GM23338 (cell line): ENCODE results near the gene SYNDIG1. TPM values are rescaled to one million over a fixed set of nuclear protein-coding genes. Genes with fewer than 3 reads are reported as not detected.

Experiments
- ATAC-seq: fragments of 200-7000 bp; cut with Tn5 transposase; 3 replicates; pipeline ENCODE4 v1.9.1; 2020
- DNase-seq: peaks from one replicate; pipeline ENCODE4 v3.0.0-alpha.2; 2015; ENCODE audit warnings: low spot score
- H2AFZ ChIP-seq: fragments of 200-600 bp; sonication (generic); 2 replicates; pipeline ENCODE4 v1.8.0; 2016; ENCODE audit warnings: antibody characterized with exemption, mild to moderate bottlenecking, moderate library complexity
- H3F3A ChIP-seq: fragments of 200-600 bp; sonication (generic); replicated peaks from 2 replicates; pipeline ENCODE4 v1.8.0; 2017; ENCODE audit warnings: antibody characterized with exemption, mixed run types, low read depth
- H3K27ac ChIP-seq: fragments of 200-600 bp; sonication (generic); 2 replicates; pipeline ENCODE4 v1.6.1; 2016; ENCODE audit warnings: low read depth
- H3K27me3 ChIP-seq: fragments of 200-600 bp; sonication (generic); 2 replicates; pipeline ENCODE4 v1.8.0; 2016; ENCODE audit warnings: mild to moderate bottlenecking, mixed run types, moderate library complexity; ENCODE audit not compliant: insufficient read depth
- H3K36me3 ChIP-seq: fragments of 200-600 bp; sonication (generic); 2 replicates; pipeline ENCODE4 v1.8.0; 2016; ENCODE audit warnings: mild to moderate bottlenecking; ENCODE audit not compliant: insufficient read depth
- H3K4me1 ChIP-seq: fragments of 200-600 bp; sonication (generic); 2 replicates; pipeline ENCODE4 v1.8.0; 2016; ENCODE audit warnings: mild to moderate bottlenecking, moderate library complexity; ENCODE audit not compliant: insufficient read depth
- H3K4me2 ChIP-seq: fragments of 200-600 bp; sonication (generic); 2 replicates; pipeline ENCODE4 v1.7.1; 2017; ENCODE audit warnings: mixed run types
- H3K4me3 ChIP-seq: fragments of 200-600 bp; sonication (generic); 2 replicates; pipeline ENCODE4 v1.6.1; 2016; ENCODE audit warnings: mixed run types
- H3K79me2 ChIP-seq: fragments of 200-600 bp; sonication (generic); replicated peaks from 2 replicates; pipeline ENCODE4 v1.8.0; 2017; ENCODE audit warnings: mild to moderate bottlenecking; ENCODE audit not compliant: insufficient read depth
- H3K9me2 ChIP-seq: fragments of 200-600 bp; sonication (generic); 2 replicates; pipeline ENCODE4 v1.8.0; 2017; ENCODE audit not compliant: insufficient read depth
- H4K20me1 ChIP-seq: fragments of 200-600 bp; sonication (generic); replicated peaks from 2 replicates; pipeline ENCODE4 v1.8.0; 2017; ENCODE audit warnings: mild to moderate bottlenecking; ENCODE audit not compliant: insufficient read depth
- H3K27ac Mint-ChIP-seq: 2 replicates; pipeline ENCODE4 v1.8.0; 2020; ENCODE audit warnings: inconsistent platforms, mild to moderate bottlenecking, moderate library complexity, mixed read lengths
- H3K27me3 Mint-ChIP-seq: 3 replicates; pipeline ENCODE4 v1.8.0; 2022; ENCODE audit warnings: low read depth, mild to moderate bottlenecking, moderate library complexity, mixed read lengths, inconsistent platforms; ENCODE audit not compliant: insufficient read depth, poor library complexity
- H3K36me3 Mint-ChIP-seq: 3 replicates; pipeline ENCODE4 v1.8.0; 2021; ENCODE audit warnings: low read depth, mild to moderate bottlenecking, inconsistent platforms, moderate library complexity, mixed read lengths
- H3K4me1 Mint-ChIP-seq: 3 replicates; pipeline ENCODE4 v1.8.0; 2020; ENCODE audit warnings: mild to moderate bottlenecking, inconsistent platforms, mixed read lengths
- H3K4me3 Mint-ChIP-seq: 3 replicates; pipeline ENCODE4 v1.8.0; 2021; ENCODE audit warnings: moderate library complexity, mild to moderate bottlenecking, inconsistent platforms, mixed read lengths
- H3K9me3 Mint-ChIP-seq: 3 replicates; pipeline ENCODE4 v1.8.0; 2020; ENCODE audit warnings: moderate library complexity, mild to moderate bottlenecking, inconsistent platforms, mixed read lengths
- CREB1 ChIP-seq: fragments of 250-450 bp; sonication (Bioruptor Pico); IDR thresholded peaks from 2 replicates; pipeline ENCODE4 v1.5.0; 2020; ENCODE audit warnings: low read depth, mild to moderate bottlenecking, moderate library complexity
- EZH2 ChIP-seq: fragments of 200-600 bp; sonication (generic); IDR thresholded peaks from one replicate; pipeline ENCODE4 v1.8.0; 2017; ENCODE audit warnings: antibody characterized with exemption, mild to moderate bottlenecking, low read depth; ENCODE audit not compliant: unreplicated experiment
- EZH2phosphoT487 ChIP-seq: fragments of 200-600 bp; sonication (generic); IDR thresholded peaks from one replicate; pipeline ENCODE4 v1.8.1; 2018; ENCODE audit warnings: antibody characterized with exemption; ENCODE audit not compliant: unreplicated experiment
- JUNB ChIP-seq: IDR thresholded peaks from one replicate; pipeline ENCODE4 v1.6.1; 2016; ENCODE audit warnings: antibody characterized with exemption; ENCODE audit not compliant: unreplicated experiment
- NANOG ChIP-seq: IDR thresholded peaks from 2 replicates; pipeline ENCODE4 v1.6.1; 2016; ENCODE audit warnings: antibody characterized with exemption, borderline replicate concordance
- POLR2AphosphoS5 ChIP-seq: IDR thresholded peaks from 2 replicates; pipeline ENCODE4 v1.6.1; 2016; ENCODE audit warnings: antibody characterized with exemption, low read depth
- STAT1 ChIP-seq: IDR thresholded peaks from one replicate; pipeline ENCODE4 v1.6.1; 2016; ENCODE audit warnings: antibody characterized with exemption; ENCODE audit not compliant: unreplicated experiment
- ZNF114 ChIP-seq: fragments of 250-450 bp; sonication (Bioruptor Pico); IDR thresholded peaks from 2 replicates; pipeline ENCODE4 v1.5.0; 2020; ENCODE audit warnings: mild to moderate bottlenecking, moderate library complexity
- ZNF331 ChIP-seq: fragments of 250-450 bp; sonication (Bioruptor Pico); IDR thresholded peaks from 2 replicates; pipeline ENCODE4 v1.5.0; 2020; ENCODE audit warnings: low read depth, mild to moderate bottlenecking, moderate library complexity
- polyA plus RNA-seq: library from polyadenylated mRNA; unstranded; fragments of >200 nt; fragmentation: Nextera tagmentation; extraction: Ambion mirVana; gene quantifications from 2 replicates; pipeline ENCODE4 v1.2.1, GENCODE V29; 2016
- total RNA-seq: library from RNA; depleted of rRNA; stranded (reverse); fragments of >200 nt; shearing (Covaris generic); gene quantifications from 2 replicates; pipeline ENCODE4 v1.2.3, GENCODE V29; 2014
- TF ChIP-seq, protein P1 (sequence below): IDR thresholded peaks from one replicate; pipeline ENCODE4 v1.6.1; 2018; ENCODE audit warnings: antibody characterized with exemption; ENCODE audit not compliant: unreplicated experiment
- TF ChIP-seq, protein P2 (sequence below), 2 experiments: fragments of 200-600 bp in 1 of 2; sonication (generic) in 1 of 2; conservative IDR thresholded peaks; 2 replicates each; pipeline versions ENCODE4 v1.5.1 to v1.6.1; 2016 to 2017; ENCODE audit warnings: antibody characterized with exemption in 2 of 2, low read depth in 2 of 2, mild to moderate bottlenecking in 2 of 2, moderate library complexity in 1 of 2
- TF ChIP-seq, protein P3 (sequence below): IDR thresholded peaks from 2 replicates; pipeline ENCODE4 v1.6.1; 2016; ENCODE audit warnings: antibody characterized with exemption
- TF ChIP-seq, protein P4 (sequence below): fragments of 250-450 bp; sonication (Bioruptor Pico); IDR thresholded peaks from 2 replicates; pipeline ENCODE4 v1.5.0; 2020; ENCODE audit warnings: mild to moderate bottlenecking, moderate library complexity

SYNDIG1 gene
- total and polyA plus RNA-seq, 2 experiments from 2014 or later: 2.8 to 4.8 TPM

DNA sequence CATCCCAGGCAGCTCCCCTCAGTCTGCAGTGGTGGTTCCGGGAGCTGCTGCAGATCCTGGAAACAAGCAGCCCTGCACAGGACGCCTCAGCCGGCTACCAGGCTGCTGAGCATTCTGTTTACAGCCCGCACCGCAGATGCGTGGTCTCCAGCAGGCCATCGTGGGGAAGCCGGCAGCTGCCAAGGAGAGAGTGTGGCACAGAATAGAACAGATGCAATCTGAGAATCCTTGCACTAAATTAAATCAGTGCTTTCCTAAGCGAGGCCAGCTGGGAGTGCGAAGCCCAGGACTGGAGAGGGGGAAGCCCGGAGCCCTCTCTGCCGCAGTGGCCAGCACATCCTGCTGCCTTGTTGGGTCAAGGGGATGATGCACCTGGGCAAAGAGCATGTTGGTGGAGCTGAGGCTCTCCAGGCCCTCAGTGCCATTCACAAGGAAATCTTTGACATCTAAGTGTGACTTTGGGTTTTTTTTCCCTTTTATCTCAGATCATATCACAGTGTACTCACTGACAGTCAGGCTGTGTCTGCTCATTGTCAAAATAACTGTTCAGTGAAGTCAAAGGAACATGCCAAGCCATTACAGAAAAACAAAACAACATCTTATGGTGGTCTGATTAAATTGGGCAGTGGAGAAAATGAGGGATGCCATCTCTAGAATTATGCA, 118.1 kb downstream of the SYNDIG1 start:
- no peak overlapping the region for H3K4me3 ChIP-seq
- no peaks in the 10 kb centered on the region for H3K9me2 ChIP-seq
- H3K36me3 ChIP-seq: no peaks in the 10 kb centered on the region
- Mint-ChIP-seq H3K4me3 (no peak overlapping the region), H3K27ac (no peak overlapping the region), H3K27me3 (peaks cover 12% of the 10 kb centered on the region), H3K4me1 (peaks cover 5% of the 10 kb centered on the region), H3K36me3 (no peaks in the 10 kb centered on the region; the same call in 2 of the 3 replicates), H3K9me3 (no peaks in the 10 kb centered on the region)
- H3K4me2 ChIP-seq: no peak overlapping the region
- H3K27ac ChIP-seq: no peak overlapping the region
- ATAC-seq (peak; percentile 29), DNase-seq (no peak)
- TF ChIP-seq STAT1: no peak
- TF ChIP-seq, protein P1, sequence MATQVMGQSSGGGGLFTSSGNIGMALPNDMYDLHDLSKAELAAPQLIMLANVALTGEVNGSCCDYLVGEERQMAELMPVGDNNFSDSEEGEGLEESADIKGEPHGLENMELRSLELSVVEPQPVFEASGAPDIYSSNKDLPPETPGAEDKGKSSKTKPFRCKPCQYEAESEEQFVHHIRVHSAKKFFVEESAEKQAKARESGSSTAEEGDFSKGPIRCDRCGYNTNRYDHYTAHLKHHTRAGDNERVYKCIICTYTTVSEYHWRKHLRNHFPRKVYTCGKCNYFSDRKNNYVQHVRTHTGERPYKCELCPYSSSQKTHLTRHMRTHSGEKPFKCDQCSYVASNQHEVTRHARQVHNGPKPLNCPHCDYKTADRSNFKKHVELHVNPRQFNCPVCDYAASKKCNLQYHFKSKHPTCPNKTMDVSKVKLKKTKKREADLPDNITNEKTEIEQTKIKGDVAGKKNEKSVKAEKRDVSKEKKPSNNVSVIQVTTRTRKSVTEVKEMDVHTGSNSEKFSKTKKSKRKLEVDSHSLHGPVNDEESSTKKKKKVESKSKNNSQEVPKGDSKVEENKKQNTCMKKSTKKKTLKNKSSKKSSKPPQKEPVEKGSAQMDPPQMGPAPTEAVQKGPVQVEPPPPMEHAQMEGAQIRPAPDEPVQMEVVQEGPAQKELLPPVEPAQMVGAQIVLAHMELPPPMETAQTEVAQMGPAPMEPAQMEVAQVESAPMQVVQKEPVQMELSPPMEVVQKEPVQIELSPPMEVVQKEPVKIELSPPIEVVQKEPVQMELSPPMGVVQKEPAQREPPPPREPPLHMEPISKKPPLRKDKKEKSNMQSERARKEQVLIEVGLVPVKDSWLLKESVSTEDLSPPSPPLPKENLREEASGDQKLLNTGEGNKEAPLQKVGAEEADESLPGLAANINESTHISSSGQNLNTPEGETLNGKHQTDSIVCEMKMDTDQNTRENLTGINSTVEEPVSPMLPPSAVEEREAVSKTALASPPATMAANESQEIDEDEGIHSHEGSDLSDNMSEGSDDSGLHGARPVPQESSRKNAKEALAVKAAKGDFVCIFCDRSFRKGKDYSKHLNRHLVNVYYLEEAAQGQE: no peak
- no peak for TF ChIP-seq EZH2
- TF ChIP-seq EZH2phosphoT487: no peak
- no peak for TF ChIP-seq NANOG
- TF ChIP-seq, protein P2, sequence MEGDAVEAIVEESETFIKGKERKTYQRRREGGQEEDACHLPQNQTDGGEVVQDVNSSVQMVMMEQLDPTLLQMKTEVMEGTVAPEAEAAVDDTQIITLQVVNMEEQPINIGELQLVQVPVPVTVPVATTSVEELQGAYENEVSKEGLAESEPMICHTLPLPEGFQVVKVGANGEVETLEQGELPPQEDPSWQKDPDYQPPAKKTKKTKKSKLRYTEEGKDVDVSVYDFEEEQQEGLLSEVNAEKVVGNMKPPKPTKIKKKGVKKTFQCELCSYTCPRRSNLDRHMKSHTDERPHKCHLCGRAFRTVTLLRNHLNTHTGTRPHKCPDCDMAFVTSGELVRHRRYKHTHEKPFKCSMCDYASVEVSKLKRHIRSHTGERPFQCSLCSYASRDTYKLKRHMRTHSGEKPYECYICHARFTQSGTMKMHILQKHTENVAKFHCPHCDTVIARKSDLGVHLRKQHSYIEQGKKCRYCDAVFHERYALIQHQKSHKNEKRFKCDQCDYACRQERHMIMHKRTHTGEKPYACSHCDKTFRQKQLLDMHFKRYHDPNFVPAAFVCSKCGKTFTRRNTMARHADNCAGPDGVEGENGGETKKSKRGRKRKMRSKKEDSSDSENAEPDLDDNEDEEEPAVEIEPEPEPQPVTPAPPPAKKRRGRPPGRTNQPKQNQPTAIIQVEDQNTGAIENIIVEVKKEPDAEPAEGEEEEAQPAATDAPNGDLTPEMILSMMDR (conservative IDR thresholded peaks at IDR 0.05; ENCODE audit: low read depth in 2 of 2): no peak
- TF ChIP-seq CREB1 (CRISPR knock-in tag): no peak
- TF ChIP-seq JUNB: no peak
- TF ChIP-seq, protein P3, sequence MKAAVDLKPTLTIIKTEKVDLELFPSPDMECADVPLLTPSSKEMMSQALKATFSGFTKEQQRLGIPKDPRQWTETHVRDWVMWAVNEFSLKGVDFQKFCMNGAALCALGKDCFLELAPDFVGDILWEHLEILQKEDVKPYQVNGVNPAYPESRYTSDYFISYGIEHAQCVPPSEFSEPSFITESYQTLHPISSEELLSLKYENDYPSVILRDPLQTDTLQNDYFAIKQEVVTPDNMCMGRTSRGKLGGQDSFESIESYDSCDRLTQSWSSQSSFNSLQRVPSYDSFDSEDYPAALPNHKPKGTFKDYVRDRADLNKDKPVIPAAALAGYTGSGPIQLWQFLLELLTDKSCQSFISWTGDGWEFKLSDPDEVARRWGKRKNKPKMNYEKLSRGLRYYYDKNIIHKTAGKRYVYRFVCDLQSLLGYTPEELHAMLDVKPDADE: no peak
- TF ChIP-seq ZNF331: no peak
- TF ChIP-seq POLR2AphosphoS5: no peak
- TF ChIP-seq, protein P4, sequence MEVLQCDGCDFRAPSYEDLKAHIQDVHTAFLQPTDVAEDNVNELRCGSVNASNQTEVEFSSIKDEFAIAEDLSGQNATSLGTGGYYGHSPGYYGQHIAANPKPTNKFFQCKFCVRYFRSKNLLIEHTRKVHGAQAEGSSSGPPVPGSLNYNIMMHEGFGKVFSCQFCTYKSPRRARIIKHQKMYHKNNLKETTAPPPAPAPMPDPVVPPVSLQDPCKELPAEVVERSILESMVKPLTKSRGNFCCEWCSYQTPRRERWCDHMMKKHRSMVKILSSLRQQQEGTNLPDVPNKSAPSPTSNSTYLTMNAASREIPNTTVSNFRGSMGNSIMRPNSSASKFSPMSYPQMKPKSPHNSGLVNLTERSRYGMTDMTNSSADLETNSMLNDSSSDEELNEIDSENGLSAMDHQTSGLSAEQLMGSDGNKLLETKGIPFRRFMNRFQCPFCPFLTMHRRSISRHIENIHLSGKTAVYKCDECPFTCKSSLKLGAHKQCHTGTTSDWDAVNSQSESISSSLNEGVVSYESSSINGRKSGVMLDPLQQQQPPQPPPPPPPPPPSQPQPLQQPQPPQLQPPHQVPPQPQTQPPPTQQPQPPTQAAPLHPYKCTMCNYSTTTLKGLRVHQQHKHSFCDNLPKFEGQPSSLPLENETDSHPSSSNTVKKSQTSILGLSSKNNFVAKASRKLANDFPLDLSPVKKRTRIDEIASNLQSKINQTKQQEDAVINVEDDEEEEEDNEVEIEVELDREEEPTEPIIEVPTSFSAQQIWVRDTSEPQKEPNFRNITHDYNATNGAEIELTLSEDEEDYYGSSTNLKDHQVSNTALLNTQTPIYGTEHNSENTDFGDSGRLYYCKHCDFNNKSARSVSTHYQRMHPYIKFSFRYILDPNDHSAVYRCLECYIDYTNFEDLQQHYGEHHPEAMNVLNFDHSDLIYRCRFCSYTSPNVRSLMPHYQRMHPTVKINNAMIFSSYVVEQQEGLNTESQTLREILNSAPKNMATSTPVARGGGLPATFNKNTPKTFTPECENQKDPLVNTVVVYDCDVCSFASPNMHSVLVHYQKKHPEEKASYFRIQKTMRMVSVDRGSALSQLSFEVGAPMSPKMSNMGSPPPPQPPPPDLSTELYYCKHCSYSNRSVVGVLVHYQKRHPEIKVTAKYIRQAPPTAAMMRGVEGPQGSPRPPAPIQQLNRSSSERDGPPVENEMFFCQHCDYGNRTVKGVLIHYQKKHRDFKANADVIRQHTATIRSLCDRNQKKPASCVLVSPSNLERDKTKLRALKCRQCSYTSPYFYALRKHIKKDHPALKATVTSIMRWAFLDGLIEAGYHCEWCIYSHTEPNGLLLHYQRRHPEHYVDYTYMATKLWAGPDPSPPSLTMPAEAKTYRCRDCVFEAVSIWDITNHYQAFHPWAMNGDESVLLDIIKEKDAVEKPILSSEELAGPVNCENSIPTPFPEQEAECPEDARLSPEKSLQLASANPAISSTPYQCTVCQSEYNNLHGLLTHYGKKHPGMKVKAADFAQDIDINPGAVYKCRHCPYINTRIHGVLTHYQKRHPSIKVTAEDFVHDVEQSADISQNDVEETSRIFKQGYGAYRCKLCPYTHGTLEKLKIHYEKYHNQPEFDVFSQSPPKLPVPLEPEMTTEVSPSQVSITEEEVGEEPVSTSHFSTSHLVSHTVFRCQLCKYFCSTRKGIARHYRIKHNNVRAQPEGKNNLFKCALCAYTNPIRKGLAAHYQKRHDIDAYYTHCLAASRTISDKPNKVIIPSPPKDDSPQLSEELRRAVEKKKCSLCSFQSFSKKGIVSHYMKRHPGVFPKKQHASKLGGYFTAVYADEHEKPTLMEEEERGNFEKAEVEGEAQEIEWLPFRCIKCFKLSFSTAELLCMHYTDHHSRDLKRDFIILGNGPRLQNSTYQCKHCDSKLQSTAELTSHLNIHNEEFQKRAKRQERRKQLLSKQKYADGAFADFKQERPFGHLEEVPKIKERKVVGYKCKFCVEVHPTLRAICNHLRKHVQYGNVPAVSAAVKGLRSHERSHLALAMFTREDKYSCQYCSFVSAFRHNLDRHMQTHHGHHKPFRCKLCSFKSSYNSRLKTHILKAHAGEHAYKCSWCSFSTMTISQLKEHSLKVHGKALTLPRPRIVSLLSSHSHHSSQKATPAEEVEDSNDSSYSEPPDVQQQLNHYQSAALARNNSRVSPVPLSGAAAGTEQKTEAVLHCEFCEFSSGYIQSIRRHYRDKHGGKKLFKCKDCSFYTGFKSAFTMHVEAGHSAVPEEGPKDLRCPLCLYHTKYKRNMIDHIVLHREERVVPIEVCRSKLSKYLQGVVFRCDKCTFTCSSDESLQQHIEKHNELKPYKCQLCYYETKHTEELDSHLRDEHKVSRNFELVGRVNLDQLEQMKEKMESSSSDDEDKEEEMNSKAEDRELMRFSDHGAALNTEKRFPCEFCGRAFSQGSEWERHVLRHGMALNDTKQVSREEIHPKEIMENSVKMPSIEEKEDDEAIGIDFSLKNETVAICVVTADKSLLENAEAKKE (CRISPR knock-in tag): no peak
- TF ChIP-seq ZNF114 (CRISPR knock-in tag): no peak
- H3K4me1 ChIP-seq: no peaks in the 10 kb centered on the region
- H2AFZ ChIP-seq: no peak overlapping the region
- H3F3A ChIP-seq: no peaks in the 10 kb centered on the region
- H3K27me3 ChIP-seq: no peaks in the 10 kb centered on the region
- H4K20me1 ChIP-seq: no peaks in the 10 kb centered on the region
- H3K79me2 ChIP-seq: no peaks in the 10 kb centered on the region
